Heart right ventricle (tissue), 16 donors: ENCODE results near the gene CRYBG1. TPM values are rescaled to one million over a fixed set of nuclear protein-coding genes. Genes with fewer than 3 reads are reported as not detected.

Source experiments
- ATAC-seq, 8 donors: fragments of 200-7000 bp; cut with Tn5 transposase; one replicate each; pipeline ENCODE4 v1.9.1; 2020; ENCODE audit warnings: mild to moderate bottlenecking in 8 of 8, moderate library complexity in 8 of 8, moderate number of reproducible peaks in 1 of 8
- DNase-seq, 2 donors: peaks; one replicate each; pipeline ENCODE4 v3.0.0-alpha.2; 2020
- H3K27ac ChIP-seq, 10 donors: fragments of 200-600 bp; sonication (generic) in 2 of 10; one replicate each; pipeline versions ENCODE4 v1.5.0 to v1.8.0; 2020 to 2022; ENCODE audit warnings: mild to moderate bottlenecking in 3 of 10
- H3K27me3 ChIP-seq, 7 donors: fragments of 200-600 bp; one replicate each; pipeline ENCODE4 v1.8.0; 2021 to 2022; ENCODE audit warnings: mild to moderate bottlenecking in 2 of 7
- H3K36me3 ChIP-seq, 9 donors: fragments of 200-600 bp; sonication (generic) in 1 of 9; one replicate each; pipeline versions ENCODE4 v1.5.0 to v1.8.0; 2020 to 2022; ENCODE audit warnings: mild to moderate bottlenecking in 2 of 9
- H3K4me1 ChIP-seq, 9 donors: fragments of 200-600 bp; sonication (generic) in 1 of 9; one replicate each; pipeline versions ENCODE4 v1.5.0 to v1.8.0; 2020 to 2022; ENCODE audit warnings: mild to moderate bottlenecking in 4 of 9
- H3K4me3 ChIP-seq, 10 donors: fragments of 200-600 bp; sonication (generic) in 2 of 10; one replicate each; pipeline versions ENCODE4 v1.5.0 to v1.8.0; 2020 to 2022; ENCODE audit warnings: mild to moderate bottlenecking in 7 of 10, moderate library complexity in 2 of 10
- H3K9me3 ChIP-seq, 11 donors: fragments of 200-600 bp in 10 of 11; sonication (generic) in 2 of 11; one replicate each; pipeline versions ENCODE4 v1.5.0 to v1.8.0; 2013 to 2022; ENCODE audit warnings: mild to moderate bottlenecking in 2 of 11, control low read depth in 1 of 11, moderate library complexity in 1 of 11
- WGBS, 2 donors: extraction: QIAGEN DNeasy Blood & Tissue Kit; methylation state at CpG; one replicate each; pipeline ENCODE4 v1.1.7; 2013; ENCODE audit warnings: inconsistent platforms in 1 of 2; 5-methylcytosine and 5-hydroxymethylcytosine counted together
- intact Hi-C, 10 donors: fragments of 100-400 bp; cut with DNase I; formaldehyde crosslinking; loops; one replicate each; pipeline versions ENCODE4 v1.11.1 to v1.14.2; 2022
- polyA plus RNA-seq, 2 donors: library from polyadenylated mRNA; stranded (reverse); fragments of 200-250 nt; gene quantifications; one replicate each; pipeline ENCODE4 v1.2.3, GENCODE V29; 2013
- total RNA-seq, 10 donors: library from RNA; stranded (reverse); fragmentation: NEBNext Ultra II Directional in 3 of 10; extraction: Animal tissue kit (Norgen Biotek cat#: 25700) in 3 of 10; gene quantifications; one replicate each; pipeline versions ENCODE4 v1.2.1 to v1.2.4, GENCODE V29; 2021 to 2023
- TF ChIP-seq, protein P1 (sequence below), 9 donors: fragments of 200-600 bp; sonication (generic) in 2 of 9; IDR thresholded peaks; one replicate each; pipeline versions ENCODE4 v1.5.0 to v1.8.0; 2021 to 2022; ENCODE audit warnings: antibody characterized with exemption in 9 of 9, mild to moderate bottlenecking in 5 of 9, moderate library complexity in 1 of 9
- donor health status: Arrhythmogenic right ventricular cardiomyopathy.
- donor health status: ischemic (EF 13 %, LVEDD 7.1; RV severe dilation, severe dysfunction).
- donor health status: healthy with polysubstance abuse.
- donor health status: DM: no; HTN: yes; CAD: no.
- donor health status: DM: no; HTN: no; CAD: no.
- donor health status: ischemic (EF 25% LVEDD 6.9; RV normal size, moderate dysfunction).
- donor health status: ischemic (EF 25% LVEDD 5.7; RV mildly dilated, moderate dysfunction).
- donor health status: healthy.
- donor health status: DM: yes; HTN: yes; CAD: no.
- donor health status: Ischemic cardiomyopathy.
- donor health status: ischemic (EF 35%, LVEDD 5.7; RV mildly dilated, moderate dysfunction).
- donor health status: nonischemic (EF 11% LVEDD 7.7; RV severe dilation, severe dysfunction).
- donor health status: DM: yes; HTN: yes; CAD: no.
- donor health status: PGD.
- donor health status: ischemic (EF 29% LVEDD 5.4; RV normal size, mild dysfunction).
- donor health status: nonischemic (EF 23%, LVEDD 6.1; RV moderate dilation, normal function).

The CRYBG1 gene
- total and polyA plus RNA-seq, 12 donors: 0.64 to 9.4 (median 1.5) TPM

GRCh38 chr6:106496823-106497222 is 136.3 kb downstream of the CRYBG1 start:
- H3K4me1 ChIP-seq: peaks cover 0 to 7% (median 0%) of the 10 kb centered on the region in 9 donors
- peaks cover 0 to 8% (median 4%) of the 10 kb centered on the region in 7 donors for H3K27me3 ChIP-seq
- H3K4me3 ChIP-seq: no peak overlapping the region
- intact Hi-C loops: no loop called here
- WGBS, 2 donors: 66 to 74% methylated on average over 6 of the region's 6 CpGs
- no peaks in the 10 kb centered on the region for H3K9me3 ChIP-seq
- TF ChIP-seq, protein P1, sequence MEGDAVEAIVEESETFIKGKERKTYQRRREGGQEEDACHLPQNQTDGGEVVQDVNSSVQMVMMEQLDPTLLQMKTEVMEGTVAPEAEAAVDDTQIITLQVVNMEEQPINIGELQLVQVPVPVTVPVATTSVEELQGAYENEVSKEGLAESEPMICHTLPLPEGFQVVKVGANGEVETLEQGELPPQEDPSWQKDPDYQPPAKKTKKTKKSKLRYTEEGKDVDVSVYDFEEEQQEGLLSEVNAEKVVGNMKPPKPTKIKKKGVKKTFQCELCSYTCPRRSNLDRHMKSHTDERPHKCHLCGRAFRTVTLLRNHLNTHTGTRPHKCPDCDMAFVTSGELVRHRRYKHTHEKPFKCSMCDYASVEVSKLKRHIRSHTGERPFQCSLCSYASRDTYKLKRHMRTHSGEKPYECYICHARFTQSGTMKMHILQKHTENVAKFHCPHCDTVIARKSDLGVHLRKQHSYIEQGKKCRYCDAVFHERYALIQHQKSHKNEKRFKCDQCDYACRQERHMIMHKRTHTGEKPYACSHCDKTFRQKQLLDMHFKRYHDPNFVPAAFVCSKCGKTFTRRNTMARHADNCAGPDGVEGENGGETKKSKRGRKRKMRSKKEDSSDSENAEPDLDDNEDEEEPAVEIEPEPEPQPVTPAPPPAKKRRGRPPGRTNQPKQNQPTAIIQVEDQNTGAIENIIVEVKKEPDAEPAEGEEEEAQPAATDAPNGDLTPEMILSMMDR (IDR thresholded peaks at IDR 0.05): no peak
- ATAC-seq (peak in 1 of 8 donors; percentile 52), DNase-seq (no peak)
- no peak overlapping the region for H3K27ac ChIP-seq
- H3K36me3 ChIP-seq: no peaks in the 10 kb centered on the region

DNA sequence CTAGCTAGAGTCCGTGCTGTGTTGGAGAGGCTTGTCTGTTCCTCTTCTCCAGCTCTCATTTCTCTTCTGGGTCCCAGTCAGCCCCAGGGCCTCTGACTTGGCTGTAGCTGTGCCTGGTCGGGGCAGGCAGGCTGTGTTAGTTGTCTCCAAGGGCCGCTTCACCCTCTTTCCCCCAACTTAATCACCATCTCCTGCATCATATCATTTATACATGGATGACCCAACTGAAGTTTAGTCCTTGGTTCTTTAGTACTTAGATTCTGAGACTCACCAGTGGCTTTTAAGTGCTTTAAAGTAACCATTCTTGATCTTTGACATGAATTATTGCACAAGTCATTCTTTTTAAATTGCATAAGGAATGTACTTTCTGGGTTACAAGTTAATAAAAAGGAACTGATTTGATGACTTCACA is 141.4 kb downstream of the CRYBG1 start:
- H3K9me3 ChIP-seq: no peaks in the 10 kb centered on the region
- H3K36me3 ChIP-seq: no peaks in the 10 kb centered on the region
- no peak overlapping the region for H3K4me3 ChIP-seq
- H3K27me3 ChIP-seq: peaks cover 0 to 19% (median 6%) of the 10 kb centered on the region in 7 donors
- ATAC-seq (peak in 1 of 8 donors; percentile 42), DNase-seq (no peak)
- TF ChIP-seq, protein P1 (IDR thresholded peaks at IDR 0.05): no peak
- WGBS, 2 donors: 80 to 83% methylated on average over 3 of the region's 3 CpGs
- intact Hi-C loops: no loop called here
- peak overlapping the region in 1 of 10 donors; percentile 60 for H3K27ac ChIP-seq
- peaks cover 0 to 13% (median 0%) of the 10 kb centered on the region in 9 donors for H3K4me1 ChIP-seq

- peak overlapping the region in 1 of 10 donors; percentile 60 for H3K27ac ChIP-seq
- peaks cover 0 to 13% (median 0%) of the 10 kb centered on the region in 9 donors for H3K4me1 ChIP-seq
- no peaks in the 10 kb centered on the region for H3K9me3 ChIP-seq
- 89 to 92% methylated on average over 2 of the region's 2 CpGs for WGBS, 2 donors
- no peaks in the 10 kb centered on the region for H3K36me3 ChIP-seq
- intact Hi-C loops: no loop called here
- no peak for ATAC-seq
- TF ChIP-seq, protein P1 (IDR thresholded peaks at IDR 0.05): no peak
- no peak overlapping the region for H3K4me3 ChIP-seq
- DNase-seq: no peak
- peaks cover 0 to 25% (median 11%) of the 10 kb centered on the region in 7 donors for H3K27me3 ChIP-seq
These were observed 142.0 kb downstream of the CRYBG1 start for GRCh38 chr6:106502559-106502958.

DNA sequence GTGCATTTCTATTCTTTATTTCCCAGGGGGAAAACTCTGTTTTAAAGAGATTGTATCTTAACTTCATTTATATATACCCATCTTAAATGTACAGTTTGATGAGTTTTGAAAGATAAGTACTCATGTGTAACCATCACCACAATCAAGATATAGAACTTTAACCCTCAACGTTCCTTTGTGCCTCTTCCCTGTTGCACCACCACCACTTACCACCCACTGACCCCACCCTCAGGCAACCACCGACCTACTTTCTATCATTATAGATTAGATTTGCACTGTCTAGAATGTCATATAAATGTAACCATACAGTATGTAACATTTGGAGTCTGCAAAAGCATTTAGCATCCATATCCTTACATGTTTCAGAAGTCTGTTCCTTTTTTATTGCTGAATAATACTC is 147.8 kb downstream of the CRYBG1 start:
- Histone ChIP-seq H3K9me3 (no peaks in the 10 kb centered on the region), H3K4me3 (no peak overlapping the region), H3K4me1 (peaks cover 7 to 40% (median 25%) of the 10 kb centered on the region in 9 donors), H3K27me3 (peaks cover 0 to 72% (median 53%) of the 10 kb centered on the region in 7 donors), H3K27ac (no peak overlapping the region), H3K36me3 (no peaks in the 10 kb centered on the region)
- ATAC-seq: no peak
- no peak for DNase-seq
- WGBS, 2 donors: 80 to 85% methylated on average over 2 of the region's 2 CpGs
- intact Hi-C loops: no loop called here
- TF ChIP-seq, protein P1 (IDR thresholded peaks at IDR 0.05): no peak
